ENCODE measurements around the gene TSPAN9.

The TSPAN9 gene

DNA sequence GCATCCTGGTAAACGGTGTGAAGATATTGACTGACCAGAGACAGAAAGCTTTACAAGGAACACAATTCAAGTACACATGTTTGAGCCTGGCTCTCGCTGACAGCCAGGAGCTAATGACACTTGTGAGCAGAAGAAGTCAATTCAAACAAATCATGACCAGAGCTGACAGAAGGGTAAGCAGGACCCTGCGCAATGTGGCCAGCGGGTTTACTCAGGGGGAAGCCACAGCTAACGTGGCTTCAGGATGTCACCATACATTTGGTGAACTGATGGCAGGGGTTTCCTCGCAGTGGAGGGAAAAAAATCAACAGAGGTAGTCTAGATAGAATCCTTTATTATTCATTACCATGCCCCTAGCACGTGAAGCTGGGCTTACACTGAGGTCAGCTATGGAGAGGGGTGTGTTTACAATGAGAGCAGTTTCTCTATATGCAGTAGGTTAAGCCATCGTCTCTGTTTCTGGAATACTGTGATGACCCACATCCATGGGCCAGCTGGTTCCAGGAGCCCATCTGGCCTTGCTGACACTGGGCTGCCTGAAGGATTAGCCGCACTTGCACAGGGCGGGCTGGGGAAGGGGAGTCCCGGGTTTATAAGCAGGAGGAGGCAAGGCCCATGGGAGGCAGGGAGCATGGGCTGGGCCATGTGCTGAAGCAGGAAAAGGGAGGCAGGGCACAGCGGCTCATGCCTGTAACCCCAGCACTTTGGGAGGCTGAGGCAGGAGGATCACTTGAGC, 215.7 kb downstream of the TSPAN9 start:
- peak; percentile 97 for DNase-seq
- H3K27ac ChIP-seq: peak overlapping the region; percentile 81
- no peak overlapping the region for H3K4me3 ChIP-seq (ENCODE audit: low read depth, low read length)
- H3K27me3 ChIP-seq (ENCODE audit: insufficient read depth, low read depth, severe bottlenecking): no peaks in the 10 kb centered on the region
- H3K9me3 ChIP-seq (ENCODE audit: severe bottlenecking): no peaks in the 10 kb centered on the region
- peaks cover 39% of the 10 kb centered on the region for H3K36me3 ChIP-seq
- TF ChIP-seq, protein P1, sequence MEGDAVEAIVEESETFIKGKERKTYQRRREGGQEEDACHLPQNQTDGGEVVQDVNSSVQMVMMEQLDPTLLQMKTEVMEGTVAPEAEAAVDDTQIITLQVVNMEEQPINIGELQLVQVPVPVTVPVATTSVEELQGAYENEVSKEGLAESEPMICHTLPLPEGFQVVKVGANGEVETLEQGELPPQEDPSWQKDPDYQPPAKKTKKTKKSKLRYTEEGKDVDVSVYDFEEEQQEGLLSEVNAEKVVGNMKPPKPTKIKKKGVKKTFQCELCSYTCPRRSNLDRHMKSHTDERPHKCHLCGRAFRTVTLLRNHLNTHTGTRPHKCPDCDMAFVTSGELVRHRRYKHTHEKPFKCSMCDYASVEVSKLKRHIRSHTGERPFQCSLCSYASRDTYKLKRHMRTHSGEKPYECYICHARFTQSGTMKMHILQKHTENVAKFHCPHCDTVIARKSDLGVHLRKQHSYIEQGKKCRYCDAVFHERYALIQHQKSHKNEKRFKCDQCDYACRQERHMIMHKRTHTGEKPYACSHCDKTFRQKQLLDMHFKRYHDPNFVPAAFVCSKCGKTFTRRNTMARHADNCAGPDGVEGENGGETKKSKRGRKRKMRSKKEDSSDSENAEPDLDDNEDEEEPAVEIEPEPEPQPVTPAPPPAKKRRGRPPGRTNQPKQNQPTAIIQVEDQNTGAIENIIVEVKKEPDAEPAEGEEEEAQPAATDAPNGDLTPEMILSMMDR (IDR thresholded peaks at IDR 0.05; ENCODE audit: low read depth, low read length): no peak

DNA sequence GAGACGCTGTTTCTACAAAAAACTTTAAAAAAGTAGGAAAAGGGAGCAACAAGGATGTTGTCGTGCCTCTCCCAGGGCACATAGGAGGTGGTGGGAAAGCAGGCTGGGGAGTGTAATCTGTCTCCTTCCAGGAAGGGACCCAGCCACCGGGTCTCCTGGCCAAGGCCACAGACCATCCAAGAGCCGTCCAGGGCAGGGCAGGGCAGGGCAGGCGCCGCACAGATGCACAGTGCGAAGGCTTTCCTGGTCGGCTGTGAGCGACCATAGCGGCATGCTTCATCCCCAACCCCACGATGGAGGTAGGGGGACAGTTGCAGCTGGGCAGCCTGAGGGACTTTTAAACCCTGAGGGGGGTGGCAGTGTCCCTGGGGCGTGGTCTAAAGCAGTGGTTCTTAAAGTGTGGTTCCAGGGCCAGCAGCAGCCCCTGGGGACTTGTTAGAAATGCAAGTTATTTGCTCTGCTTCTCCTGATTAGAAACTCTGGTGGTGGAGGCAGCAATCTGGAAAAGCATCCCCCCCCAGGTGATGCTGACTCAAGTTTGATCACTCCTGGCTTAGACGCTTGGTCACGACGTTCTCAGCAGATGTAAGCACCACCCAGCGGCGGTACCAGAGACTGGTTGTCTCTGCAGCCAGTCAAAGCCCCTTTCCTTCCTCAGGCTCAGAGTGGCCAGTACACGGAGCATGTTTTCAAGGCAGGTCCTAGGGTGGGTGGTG, 216.4 kb downstream of the TSPAN9 start:
- TF ChIP-seq, protein P1 (IDR thresholded peaks at IDR 0.05; ENCODE audit: low read depth, low read length): peak; percentile 51
- Histone ChIP-seq H3K9me3 (ENCODE audit: severe bottlenecking) (no peaks in the 10 kb centered on the region), H3K4me3 (ENCODE audit: low read depth, low read length) (no peak overlapping the region), H3K27me3 (ENCODE audit: insufficient read depth, low read depth, severe bottlenecking) (no peaks in the 10 kb centered on the region), H3K36me3 (peaks cover 31% of the 10 kb centered on the region), H3K27ac (peak overlapping the region; percentile 81)
- DNase-seq: peak; percentile 70

DNA sequence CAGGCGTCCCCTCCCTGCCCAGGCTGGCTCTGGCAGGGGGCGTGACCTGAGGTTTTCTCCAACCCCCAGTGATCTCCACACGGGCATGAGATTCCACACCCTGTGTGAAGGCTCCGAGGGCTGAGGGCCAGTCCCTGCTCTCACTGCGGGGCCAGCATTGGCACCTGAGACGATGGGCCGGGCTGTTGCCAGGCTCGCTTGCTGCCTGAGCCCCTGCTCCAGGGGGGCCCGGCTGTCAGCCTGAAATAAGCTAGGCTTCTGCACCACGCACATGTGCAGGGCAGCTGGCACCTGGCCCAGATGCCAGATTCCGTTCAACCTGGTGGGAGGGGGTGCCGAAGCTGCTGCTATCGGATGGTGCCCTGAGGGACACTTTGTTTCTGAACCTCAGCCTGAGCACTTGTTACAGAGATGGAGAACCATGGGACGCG, 217.3 kb downstream of the TSPAN9 start:
- TF ChIP-seq, protein P1 (IDR thresholded peaks at IDR 0.05; ENCODE audit: low read depth, low read length): no peak
- no peaks in the 10 kb centered on the region for H3K27me3 ChIP-seq (ENCODE audit: insufficient read depth, low read depth, severe bottlenecking)
- H3K9me3 ChIP-seq (ENCODE audit: severe bottlenecking): no peaks in the 10 kb centered on the region
- peaks cover 22% of the 10 kb centered on the region for H3K36me3 ChIP-seq
- DNase-seq: no peak
- peak overlapping the region; percentile 81 for H3K27ac ChIP-seq
- no peak overlapping the region for H3K4me3 ChIP-seq (ENCODE audit: low read depth, low read length)

DNA sequence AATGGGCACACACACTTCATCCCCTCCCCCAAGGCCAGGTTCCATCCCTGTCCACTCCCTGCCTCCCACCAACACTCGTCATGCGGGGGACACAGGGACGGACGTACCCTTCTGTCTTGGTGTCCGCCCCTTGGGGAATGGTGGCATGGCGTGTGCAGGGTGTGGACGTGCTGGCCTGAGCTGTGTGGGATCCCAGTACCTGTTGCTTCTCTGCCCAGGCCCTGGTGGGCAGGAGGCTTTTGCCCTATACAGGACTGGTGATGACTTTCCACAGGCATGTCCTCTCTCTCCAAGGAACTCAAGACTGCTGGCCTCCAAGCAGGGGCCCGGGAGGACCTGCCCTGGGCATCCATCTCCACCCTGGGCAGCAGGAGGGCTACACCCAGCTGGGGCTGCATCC, 218.0 kb downstream of the TSPAN9 start:
- Histone ChIP-seq H3K9me3 (ENCODE audit: severe bottlenecking) (no peaks in the 10 kb centered on the region), H3K36me3 (peaks cover 16% of the 10 kb centered on the region), H3K4me3 (ENCODE audit: low read depth, low read length) (no peak overlapping the region), H3K27me3 (ENCODE audit: insufficient read depth, low read depth, severe bottlenecking) (no peaks in the 10 kb centered on the region), H3K27ac (no peak overlapping the region; the same call in none of the 2 replicates)
- TF ChIP-seq, protein P1 (IDR thresholded peaks at IDR 0.05; ENCODE audit: low read depth, low read length): no peak
- no peak for DNase-seq

DNA sequence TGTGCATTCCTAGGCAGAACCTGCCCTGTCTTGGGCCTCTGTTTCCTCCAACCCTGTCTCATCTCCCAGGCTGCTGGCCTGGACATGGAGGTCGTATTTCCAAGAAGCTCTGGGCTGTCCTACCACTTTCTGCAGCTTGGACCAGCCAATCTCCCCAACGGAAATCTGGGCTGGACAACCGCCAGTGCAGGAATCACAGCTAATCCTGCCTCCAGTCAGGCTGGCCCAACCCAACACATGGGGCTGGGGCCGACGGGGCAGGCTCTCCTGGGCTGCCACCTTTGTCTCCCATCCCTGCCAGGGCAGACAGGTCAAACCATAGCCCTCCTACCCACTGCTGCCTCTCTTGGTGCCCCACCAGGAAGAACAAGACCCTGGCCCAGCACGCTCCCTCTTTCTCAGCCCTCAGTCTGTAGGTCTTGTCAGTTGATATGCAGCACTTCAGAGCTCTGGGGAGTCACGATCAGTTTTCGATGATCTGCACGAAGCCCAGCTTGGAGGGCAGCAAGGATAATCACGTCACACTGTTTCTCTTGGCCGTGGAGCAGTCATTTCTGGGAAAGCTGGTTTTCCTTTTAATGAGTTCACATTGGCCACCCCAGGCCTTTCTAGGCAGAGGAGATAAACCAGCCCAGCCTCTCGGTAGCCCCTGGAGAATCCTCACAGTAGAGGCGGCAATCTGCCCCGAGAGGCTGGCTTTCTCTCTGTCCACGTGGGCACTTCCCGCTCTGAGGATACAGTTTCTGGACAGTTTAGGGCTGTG, 218.6 kb downstream of the TSPAN9 start:
- H3K4me3 ChIP-seq (ENCODE audit: low read depth, low read length): no peak overlapping the region
- H3K9me3 ChIP-seq (ENCODE audit: severe bottlenecking): no peaks in the 10 kb centered on the region
- peaks cover 11% of the 10 kb centered on the region for H3K36me3 ChIP-seq
- TF ChIP-seq, protein P1 (IDR thresholded peaks at IDR 0.05; ENCODE audit: low read depth, low read length): no peak
- peak overlapping the region; percentile 49 for H3K27ac ChIP-seq
- no peaks in the 10 kb centered on the region for H3K27me3 ChIP-seq (ENCODE audit: insufficient read depth, low read depth, severe bottlenecking)
- peak; percentile 61 for DNase-seq

Measured in WERI-Rb-1 (cell line).